Sigmoid colon (tissue), 7 donors: Measurements from ENCODE around the gene CTNNA1. TPM values are rescaled to one million over a fixed set of nuclear protein-coding genes. Genes with fewer than 3 reads are reported as not detected.

ENCODE experiments used
- DNase-seq: peaks from one replicate; pipeline ENCODE4 v3.0.0-alpha.2; 2019
- H3K27ac ChIP-seq, 4 donors: fragments of 200-600 bp; sonication (generic); one replicate each; pipeline ENCODE4 v1.5.1; 2016 to 2019; ENCODE audit warnings: mild to moderate bottlenecking in 1 of 4
- H3K27me3 ChIP-seq, 3 donors: fragments of 200-600 bp; sonication (generic); one replicate each; pipeline ENCODE4 v1.5.1; 2019; ENCODE audit warnings: mild to moderate bottlenecking in 1 of 3
- H3K36me3 ChIP-seq, 4 donors: fragments of 200-600 bp; sonication (generic); one replicate each; pipeline ENCODE4 v1.5.1; 2016 to 2019
- H3K4me1 ChIP-seq, 4 donors: fragments of 200-600 bp; sonication (generic); one replicate each; pipeline ENCODE4 v1.5.1; 2017 to 2019
- H3K4me3 ChIP-seq, 4 donors: fragments of 200-600 bp; sonication (generic); one replicate each; pipeline ENCODE4 v1.5.1; 2017 to 2019; ENCODE audit warnings: mild to moderate bottlenecking in 2 of 4, moderate library complexity in 1 of 4
- H3K9me3 ChIP-seq, 4 donors: fragments of 200-600 bp in 3 of 4; sonication (generic) in 3 of 4; one replicate each; pipeline versions ENCODE4 v1.5.1 to v1.6.1; 2013 to 2019
- EP300 ChIP-seq, 4 donors: sonication (generic); formaldehyde crosslinking; IDR thresholded peaks; one replicate each; pipeline ENCODE4 v1.6.1; 2017; ENCODE audit warnings: antibody characterized with exemption in 4 of 4
- POLR2A ChIP-seq, 2 donors: fragments of 450-650 bp; IDR thresholded peaks; one replicate each; pipeline ENCODE4 v1.6.1; 2016; ENCODE audit warnings: antibody characterized with exemption in 2 of 2, mild to moderate bottlenecking in 2 of 2, moderate library complexity in 2 of 2
- POLR2AphosphoS5 ChIP-seq, 4 donors: sonication (generic); formaldehyde crosslinking; IDR thresholded peaks; one replicate each; pipeline ENCODE4 v1.6.1; 2017; ENCODE audit warnings: antibody characterized with exemption in 4 of 4
- WGBS, 2 donors: extraction: QIAGEN DNeasy Blood & Tissue Kit; methylation state at CpG; one replicate each; pipeline ENCODE4 v1.1.7; 2013; 5-methylcytosine and 5-hydroxymethylcytosine counted together
- intact Hi-C: fragments of 100-400 bp; cut with DNase I; formaldehyde crosslinking; loops from one replicate; pipeline ENCODE4 v1.15.1; 2023
- polyA plus RNA-seq, 3 donors: library from polyadenylated mRNA; stranded (reverse); fragments of 200-250 nt; gene quantifications; one replicate each; pipeline ENCODE4 v1.2.3, GENCODE V29; 2013
- total RNA-seq, 4 donors: library from RNA; depleted of rRNA; stranded (reverse); fragments of >200 nt; gene quantifications; one replicate each; pipeline ENCODE4 v1.1.0, GENCODE V29; 2016
- TF ChIP-seq, protein P1 (sequence below), 4 experiments: fragments of 450-650 bp in 3 of 4; fragments of 200-600 bp in 1 of 4; IDR thresholded peaks; one replicate each; pipeline ENCODE4 v1.5.1; 2016 to 2019; ENCODE audit warnings: antibody characterized with exemption in 4 of 4, mild to moderate bottlenecking in 3 of 4, moderate library complexity in 2 of 4
- donor health status: healthy with polysubstance abuse.
- donor health status: Bipolar disorder and iron deficiency.
- donor health status: healthy.

CTNNA1 gene
- total and polyA plus RNA-seq, 7 donors, result 163 to 256 (median 188) TPM

DNA sequence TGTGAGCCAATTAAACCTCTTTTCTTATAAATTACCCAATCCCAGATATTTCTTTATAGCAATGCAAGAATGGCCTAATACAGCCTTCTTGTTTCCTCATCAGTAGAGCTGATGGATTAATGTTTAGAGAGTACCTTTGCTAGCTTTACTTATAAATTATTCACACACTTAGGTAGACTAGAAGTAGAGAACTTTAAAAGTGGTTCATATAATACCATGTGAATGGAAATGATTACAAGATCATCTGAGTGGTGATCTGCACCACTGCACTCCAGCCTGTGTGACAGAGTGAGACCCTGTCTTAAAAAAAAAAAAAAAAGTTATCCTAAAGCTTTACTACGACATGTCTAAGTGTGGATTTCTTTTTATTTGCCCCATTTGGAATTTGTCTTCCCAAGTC is 145.1 kb downstream of the CTNNA1 start:
- intact Hi-C loops, result no loop called here
- no peak for DNase-seq
- no peak for TF ChIP-seq POLR2A (IDR thresholded peaks at IDR 0.05)
- no peak for TF ChIP-seq EP300 (IDR thresholded peaks at IDR 0.05)
- TF ChIP-seq, protein P1, sequence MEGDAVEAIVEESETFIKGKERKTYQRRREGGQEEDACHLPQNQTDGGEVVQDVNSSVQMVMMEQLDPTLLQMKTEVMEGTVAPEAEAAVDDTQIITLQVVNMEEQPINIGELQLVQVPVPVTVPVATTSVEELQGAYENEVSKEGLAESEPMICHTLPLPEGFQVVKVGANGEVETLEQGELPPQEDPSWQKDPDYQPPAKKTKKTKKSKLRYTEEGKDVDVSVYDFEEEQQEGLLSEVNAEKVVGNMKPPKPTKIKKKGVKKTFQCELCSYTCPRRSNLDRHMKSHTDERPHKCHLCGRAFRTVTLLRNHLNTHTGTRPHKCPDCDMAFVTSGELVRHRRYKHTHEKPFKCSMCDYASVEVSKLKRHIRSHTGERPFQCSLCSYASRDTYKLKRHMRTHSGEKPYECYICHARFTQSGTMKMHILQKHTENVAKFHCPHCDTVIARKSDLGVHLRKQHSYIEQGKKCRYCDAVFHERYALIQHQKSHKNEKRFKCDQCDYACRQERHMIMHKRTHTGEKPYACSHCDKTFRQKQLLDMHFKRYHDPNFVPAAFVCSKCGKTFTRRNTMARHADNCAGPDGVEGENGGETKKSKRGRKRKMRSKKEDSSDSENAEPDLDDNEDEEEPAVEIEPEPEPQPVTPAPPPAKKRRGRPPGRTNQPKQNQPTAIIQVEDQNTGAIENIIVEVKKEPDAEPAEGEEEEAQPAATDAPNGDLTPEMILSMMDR (IDR thresholded peaks at IDR 0.05), result no peak
- TF ChIP-seq POLR2AphosphoS5 (IDR thresholded peaks at IDR 0.05), result no peak
- no peak overlapping the region for H3K4me3 ChIP-seq
- peaks cover 0 to 30% (median 0%) of the 10 kb centered on the region in 4 donors for H3K36me3 ChIP-seq
- H3K4me1 ChIP-seq, result no peaks in the 10 kb centered on the region
- 86 to 93% methylated on average over 1 of the region's 1 CpG for WGBS, 2 donors
- H3K27me3 ChIP-seq, result no peaks in the 10 kb centered on the region
- H3K9me3 ChIP-seq, result no peaks in the 10 kb centered on the region
- H3K27ac ChIP-seq, result no peak overlapping the region

DNA sequence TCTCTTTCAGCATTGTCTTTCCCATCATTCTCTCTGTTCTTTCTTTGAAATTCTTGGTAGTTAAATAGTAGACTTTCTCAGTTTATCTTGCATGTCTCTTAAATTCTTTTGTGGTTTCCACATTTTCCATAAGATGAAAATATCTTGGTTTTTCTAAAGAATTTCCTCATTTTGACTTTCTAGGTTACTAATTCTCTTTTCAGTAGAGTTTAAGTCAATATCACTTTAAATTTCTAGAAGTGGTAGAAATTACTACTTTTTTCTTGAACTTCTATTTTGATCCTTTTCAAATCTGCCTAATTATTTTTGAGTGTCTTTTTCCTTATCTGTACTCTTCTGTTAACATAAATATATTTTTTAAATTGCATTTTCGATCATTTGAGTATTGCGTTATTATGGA is 145.5 kb downstream of the CTNNA1 start:
- Histone ChIP-seq H3K9me3 (no peaks in the 10 kb centered on the region), H3K4me1 (no peaks in the 10 kb centered on the region), H3K36me3 (peaks cover 0 to 31% (median 0%) of the 10 kb centered on the region in 4 donors), H3K27ac (no peak overlapping the region), H3K27me3 (no peaks in the 10 kb centered on the region), H3K4me3 (no peak overlapping the region)
- 93 to 97% methylated on average over 2 of the region's 2 CpGs for WGBS, 2 donors
- intact Hi-C loops, result no loop called here
- TF ChIP-seq, protein P1 (IDR thresholded peaks at IDR 0.05), result no peak
- TF ChIP-seq POLR2AphosphoS5 (IDR thresholded peaks at IDR 0.05), result no peak
- no peak for TF ChIP-seq EP300 (IDR thresholded peaks at IDR 0.05)
- no peak for TF ChIP-seq POLR2A (IDR thresholded peaks at IDR 0.05)
- DNase-seq, result no peak

DNA sequence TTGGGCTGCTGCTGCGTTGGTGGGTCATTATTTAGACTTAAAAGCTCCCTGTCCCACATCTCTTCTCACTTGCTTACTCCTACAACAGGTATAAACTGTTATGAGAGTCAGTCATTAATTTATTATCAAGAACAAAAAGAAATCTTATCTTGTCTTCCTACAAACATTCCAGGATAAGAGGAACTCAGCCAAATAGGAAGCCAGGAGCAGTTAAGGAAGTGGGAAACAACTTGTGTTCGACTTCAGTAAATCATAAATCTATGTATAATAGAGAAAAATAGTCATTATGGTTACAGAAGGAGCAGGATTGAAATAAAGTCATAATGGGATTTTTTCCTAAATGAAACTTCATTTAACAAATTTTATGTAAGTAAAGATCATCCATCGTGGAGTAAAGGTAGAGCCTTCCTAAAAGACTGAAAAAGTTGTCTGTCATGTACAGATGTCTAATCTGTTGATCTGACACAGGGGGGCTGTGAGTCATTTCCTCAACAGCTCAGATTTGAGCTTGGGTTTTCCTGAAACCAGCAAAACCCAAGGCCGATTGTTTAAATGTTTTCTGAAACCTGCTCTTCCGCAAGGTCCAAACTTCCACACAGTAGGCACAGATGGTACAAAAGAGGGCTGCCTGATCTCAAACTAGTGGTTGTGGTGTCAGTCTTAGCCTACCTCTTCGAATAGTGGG is 147.2 kb downstream of the CTNNA1 start:
- Histone ChIP-seq H3K27me3 (no peaks in the 10 kb centered on the region), H3K4me1 (peaks cover 0 to 1% (median 0%) of the 10 kb centered on the region in 4 donors), H3K4me3 (no peak overlapping the region), H3K36me3 (peaks cover 0 to 40% (median 11%) of the 10 kb centered on the region in 4 donors), H3K27ac (peak overlapping the region in 2 of 4 donors; percentile 12 to 41), H3K9me3 (no peaks in the 10 kb centered on the region)
- intact Hi-C loops, result no loop called here
- 60 to 86% methylated on average over 6 of the region's 6 CpGs for WGBS, 2 donors
- TF ChIP-seq EP300 (IDR thresholded peaks at IDR 0.05) (no peak), POLR2AphosphoS5 (IDR thresholded peaks at IDR 0.05) (no peak), POLR2A (IDR thresholded peaks at IDR 0.05) (no peak)
- TF ChIP-seq, protein P1 (IDR thresholded peaks at IDR 0.05), result no peak
- DNase-seq, result no peak

DNA sequence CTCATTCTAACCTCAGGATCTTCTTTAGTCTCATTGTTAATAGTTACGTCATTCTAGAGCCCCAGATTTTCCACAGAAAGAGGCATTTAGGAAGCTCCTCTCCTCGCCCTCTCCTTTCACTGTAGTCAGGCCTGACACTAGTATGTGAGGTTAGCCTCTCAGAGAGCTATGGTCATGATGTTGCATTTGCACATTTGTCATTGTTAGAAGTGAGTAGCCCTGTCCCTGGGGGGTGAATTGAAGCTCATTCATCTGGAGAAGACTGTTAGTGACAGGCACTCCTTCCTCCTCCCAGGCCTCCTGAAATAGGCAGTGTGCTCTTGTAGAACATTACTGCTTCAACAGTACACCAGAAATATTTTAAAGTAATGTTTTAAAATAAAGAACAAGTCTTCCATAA is 148.5 kb downstream of the CTNNA1 start:
- Histone ChIP-seq H3K27me3 (no peaks in the 10 kb centered on the region), H3K4me3 (no peak overlapping the region), H3K36me3 (peaks cover 0 to 52% (median 12%) of the 10 kb centered on the region in 4 donors), H3K4me1 (peaks cover 0 to 7% (median 0%) of the 10 kb centered on the region in 4 donors), H3K27ac (peak overlapping the region in 1 of 4 donors; percentile 41), H3K9me3 (no peaks in the 10 kb centered on the region)
- no peak for DNase-seq
- TF ChIP-seq POLR2A (IDR thresholded peaks at IDR 0.05), result no peak
- no peak for TF ChIP-seq EP300 (IDR thresholded peaks at IDR 0.05)
- TF ChIP-seq, protein P1 (IDR thresholded peaks at IDR 0.05), result no peak
- TF ChIP-seq POLR2AphosphoS5 (IDR thresholded peaks at IDR 0.05), result no peak
- intact Hi-C loops, result no loop called here
- 98% methylated on average over 2 of the region's 2 CpGs for WGBS, 2 donors
